NCI-H82 treated with DMSO at 0.1 percent for 48 hours (cell line): ENCODE measurements around the gene MRS2.

Experiments used
- DNase-seq: peaks from one replicate; lab custom pipeline; 2025; ENCODE audit not compliant: unreplicated experiment; lab: John Stamatoyannopoulos, UW

The MRS2 gene

DNA sequence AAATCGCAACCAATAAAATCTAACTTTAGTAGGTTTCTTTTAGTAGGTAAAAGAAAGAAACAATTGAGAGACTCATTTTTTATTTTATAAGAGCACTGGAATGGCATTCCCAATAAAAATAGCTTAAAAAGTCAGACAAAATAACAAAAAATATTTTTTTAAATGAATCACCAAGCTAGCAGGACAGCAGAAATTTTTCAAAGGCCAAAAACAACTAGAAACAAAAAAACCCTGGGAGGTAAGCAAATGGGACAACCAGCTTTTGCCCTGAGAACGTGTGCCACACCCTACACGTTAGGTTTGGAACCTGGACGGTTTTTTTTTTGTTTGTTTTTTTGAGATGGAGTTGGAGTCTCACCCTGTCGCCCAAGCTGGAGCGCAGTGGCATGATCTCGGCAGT, 67.1 kb downstream of the MRS2 start:
- DNase-seq = no peak

- no peak for DNase-seq
Observed at GRCh38 chr6:24472181-24472580, 69.4 kb downstream of the MRS2 start.
